ENCODE data around the gene ZCWPW1.
"Not testable (repeated sequence)": the region's sequence is repeated elsewhere in the genome, so short reads cannot be mapped to it uniquely, and the experiment has no call there.

Gene ZCWPW1

GRCh38 chr7:100456562-100456961, 28.1 kb upstream of the ZCWPW1 start:
- no peak for DNase-seq (ENCODE audit: low read depth in 2 of 2)

GRCh38 chr7:100455206-100455605, 26.7 kb upstream of the ZCWPW1 start:
- DNase-seq (ENCODE audit: low read depth in 2 of 2): no peak

- DNase-seq (ENCODE audit: low read depth in 2 of 2): not testable (repeated sequence)
Observed at GRCh38 chr7:100453854-100454253, 25.4 kb upstream of the ZCWPW1 start.

- DNase-seq (ENCODE audit: low read depth in 2 of 2): no peak
Observed at GRCh38 chr7:100452513-100452912, 24.0 kb upstream of the ZCWPW1 start.

- DNase-seq (ENCODE audit: low read depth in 2 of 2): no peak
Observed at GRCh38 chr7:100449190-100449795, 20.8 kb upstream of the ZCWPW1 start.

GRCh38 chr7:100447363-100447762, 18.9 kb upstream of the ZCWPW1 start:
- not testable (repeated sequence) for DNase-seq (ENCODE audit: low read depth in 2 of 2)

GRCh38 chr7:100446040-100446439, 17.5 kb upstream of the ZCWPW1 start:
- DNase-seq (ENCODE audit: low read depth in 2 of 2): no peak

GRCh38 chr7:100444311-100445278, 16.1 kb upstream of the ZCWPW1 start:
- no peak for DNase-seq (ENCODE audit: low read depth in 2 of 2)

GRCh38 chr7:100443096-100443840, 14.8 kb upstream of the ZCWPW1 start:
- DNase-seq (ENCODE audit: low read depth in 2 of 2): no peak

GRCh38 chr7:100441641-100442535, 13.4 kb upstream of the ZCWPW1 start:
- DNase-seq (ENCODE audit: low read depth in 2 of 2): no peak

- not testable (repeated sequence) for DNase-seq (ENCODE audit: low read depth in 2 of 2)
Observed at GRCh38 chr7:100439244-100439643, 10.7 kb upstream of the ZCWPW1 start.

GRCh38 chr7:100438731-100439130, 10.2 kb upstream of the ZCWPW1 start:
- DNase-seq (ENCODE audit: low read depth in 2 of 2): not testable (repeated sequence)

GRCh38 chr7:100438172-100438571, 9.7 kb upstream of the ZCWPW1 start:
- no peak for DNase-seq (ENCODE audit: low read depth in 2 of 2)

- DNase-seq (ENCODE audit: low read depth in 2 of 2): no peak
Observed at GRCh38 chr7:100437150-100438100, 8.9 kb upstream of the ZCWPW1 start.

GRCh38 chr7:100435401-100436304, 7.2 kb upstream of the ZCWPW1 start:
- DNase-seq (ENCODE audit: low read depth in 2 of 2): no peak

- DNase-seq (ENCODE audit: low read depth in 2 of 2): no peak
Observed at GRCh38 chr7:100434297-100435144, 6.0 kb upstream of the ZCWPW1 start.

GRCh38 chr7:100433592-100434296, 5.2 kb upstream of the ZCWPW1 start:
- no peak for DNase-seq (ENCODE audit: low read depth in 2 of 2)

- DNase-seq (ENCODE audit: low read depth in 2 of 2): no peak
Observed at GRCh38 chr7:100433276-100433591, 4.7 kb upstream of the ZCWPW1 start.

All from stimulated activated CD4-positive, alpha-beta T cell treated with anti-CD3 and anti-CD28 coated beads, Interleukin-12 subunit alpha, Interleukin-12 subunit beta, amount 100 ng/mL, for 24 hours (primary cell).